ENCODE data around the gene ATG5. TPM values are rescaled to one million over a fixed set of nuclear protein-coding genes. Genes with fewer than 3 reads are reported as not detected.

ATG5 gene
- total RNA-seq, 1 donor = 62.6 TPM

GRCh38 chr6:106334646-106335448 lies 9.3 kb upstream of the ATG5 start:
- TF ChIP-seq CTCF (IDR thresholded peaks at IDR 0.05; ENCODE audit: insufficient read depth, low read depth, low read length) = peak; percentile 65
- DNase-seq (ENCODE audit: low read depth) = peak; percentile 60
- H3K4me3 ChIP-seq (ENCODE audit: low read depth, low read length) = no peak overlapping the region

- no peak for TF ChIP-seq CTCF (IDR thresholded peaks at IDR 0.05; ENCODE audit: insufficient read depth, low read depth, low read length)
- H3K4me3 ChIP-seq (ENCODE audit: low read depth, low read length) = peak overlapping the region; percentile 99
- DNase-seq (ENCODE audit: low read depth) = peak; percentile 58
Observed at GRCh38 chr6:106324726-106325335, 729 bp downstream of the ATG5 start.

- no peak for TF ChIP-seq CTCF (IDR thresholded peaks at IDR 0.05; ENCODE audit: insufficient read depth, low read depth, low read length)
- no peak overlapping the region for H3K4me3 ChIP-seq (ENCODE audit: low read depth, low read length)
- DNase-seq (ENCODE audit: low read depth) = no peak
Observed at GRCh38 chr6:106321940-106322339, 3.6 kb downstream of the ATG5 start.

GRCh38 chr6:106318851-106319250 lies 6.7 kb downstream of the ATG5 start:
- no peak overlapping the region for H3K4me3 ChIP-seq (ENCODE audit: low read depth, low read length)
- no peak for TF ChIP-seq CTCF (IDR thresholded peaks at IDR 0.05; ENCODE audit: insufficient read depth, low read depth, low read length)
- no peak for DNase-seq (ENCODE audit: low read depth)

- no peak overlapping the region for H3K4me3 ChIP-seq (ENCODE audit: low read depth, low read length)
- DNase-seq (ENCODE audit: low read depth) = peak; percentile 11
- TF ChIP-seq CTCF (IDR thresholded peaks at IDR 0.05; ENCODE audit: insufficient read depth, low read depth, low read length) = no peak
Observed at GRCh38 chr6:106318061-106318460, 7.5 kb downstream of the ATG5 start.

- DNase-seq (ENCODE audit: low read depth) = no peak
- no peak for TF ChIP-seq CTCF (IDR thresholded peaks at IDR 0.05; ENCODE audit: insufficient read depth, low read depth, low read length)
Observed at GRCh38 chr6:106316375-106316766, 9.2 kb downstream of the ATG5 start.

More at GRCh38 chr6:106316375-106316766, 9.2 kb downstream of the ATG5 start:
- no peak overlapping the region for H3K4me3 ChIP-seq (ENCODE audit: low read depth, low read length)
